Measurements from ENCODE around the gene CRKL.

The CRKL gene

DNA sequence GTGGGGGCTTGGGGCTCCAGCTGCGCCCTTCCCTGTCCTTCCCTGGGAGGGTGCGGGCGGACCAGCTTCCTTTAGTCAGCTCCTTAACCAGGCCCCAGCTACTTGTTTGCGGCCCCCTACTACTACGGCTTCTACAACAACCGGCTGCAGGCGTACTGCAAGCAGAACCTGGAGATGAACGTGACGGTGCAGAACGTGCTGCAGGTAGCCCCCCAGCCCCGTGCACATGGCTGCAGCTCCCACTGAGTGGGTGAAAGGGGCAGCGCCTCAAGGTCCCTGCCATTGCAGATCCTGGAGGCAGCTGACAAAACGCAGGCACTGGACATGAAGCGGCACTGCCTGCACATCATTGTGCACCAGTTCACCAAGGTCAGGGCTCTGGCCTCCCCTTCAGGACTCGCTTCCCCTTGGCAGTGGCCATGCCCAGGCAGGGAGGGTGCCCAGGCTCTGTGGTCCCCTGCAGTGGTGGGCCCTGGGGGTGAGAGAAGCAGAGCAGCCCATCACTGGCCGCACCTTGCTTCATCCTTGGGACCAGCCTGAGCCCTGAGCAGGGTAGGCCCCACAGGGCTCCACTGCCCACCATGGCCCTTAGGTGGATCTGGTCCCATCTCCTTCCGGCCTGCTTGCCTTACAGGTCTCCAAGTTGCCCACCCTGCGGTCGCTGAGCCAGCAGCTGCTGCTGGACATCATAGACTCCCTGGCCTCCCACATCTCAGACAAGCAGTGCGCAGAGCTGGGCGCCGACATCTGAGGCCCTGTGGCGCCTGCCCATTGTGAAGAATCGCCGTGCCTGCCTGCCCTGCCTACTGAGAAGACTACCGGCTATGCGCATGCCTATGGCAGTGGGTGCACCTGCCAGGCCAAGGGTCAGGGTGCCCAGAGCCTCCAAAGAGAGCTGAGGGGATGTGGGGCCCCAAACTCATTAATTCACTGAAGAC, 79.7 kb downstream of the CRKL start:
- DNase-seq (ENCODE audit: low read depth): no peak

DNA sequence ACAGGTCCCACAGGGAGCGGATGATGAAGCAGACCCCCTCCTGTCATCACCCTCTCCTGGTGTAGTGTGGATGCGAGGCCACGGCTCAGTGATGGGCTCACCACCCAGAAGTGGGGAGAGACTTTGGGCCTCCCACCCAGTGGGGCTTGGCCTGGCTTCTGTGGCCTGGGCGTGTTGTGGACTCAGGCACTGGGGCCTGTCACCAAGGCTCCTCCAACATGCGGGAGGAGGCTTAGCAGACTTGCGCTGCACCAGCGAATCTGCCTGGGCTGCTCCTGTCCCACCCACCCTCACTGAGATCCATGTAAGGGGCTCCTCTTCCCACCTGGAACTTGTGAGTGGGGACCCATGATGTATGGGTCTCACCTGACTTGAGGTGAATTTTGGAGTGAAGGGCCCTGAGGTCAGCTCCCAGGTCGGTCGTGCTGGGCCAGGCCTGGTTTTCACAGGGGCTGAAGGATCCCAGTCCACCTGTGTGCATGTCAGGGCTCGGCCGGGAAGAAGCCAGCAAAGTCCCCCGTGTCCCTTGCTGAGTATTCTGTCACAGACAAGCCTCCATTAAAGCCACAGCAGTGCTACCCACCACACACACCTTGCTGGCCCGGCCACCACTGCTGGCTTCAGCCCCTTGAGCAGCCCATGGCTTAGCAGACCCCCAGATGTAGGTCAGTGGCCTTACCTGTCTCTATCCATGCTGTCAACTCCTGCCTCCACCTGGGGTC, 80.5 kb downstream of the CRKL start:
- no peak for DNase-seq (ENCODE audit: low read depth)

DNA sequence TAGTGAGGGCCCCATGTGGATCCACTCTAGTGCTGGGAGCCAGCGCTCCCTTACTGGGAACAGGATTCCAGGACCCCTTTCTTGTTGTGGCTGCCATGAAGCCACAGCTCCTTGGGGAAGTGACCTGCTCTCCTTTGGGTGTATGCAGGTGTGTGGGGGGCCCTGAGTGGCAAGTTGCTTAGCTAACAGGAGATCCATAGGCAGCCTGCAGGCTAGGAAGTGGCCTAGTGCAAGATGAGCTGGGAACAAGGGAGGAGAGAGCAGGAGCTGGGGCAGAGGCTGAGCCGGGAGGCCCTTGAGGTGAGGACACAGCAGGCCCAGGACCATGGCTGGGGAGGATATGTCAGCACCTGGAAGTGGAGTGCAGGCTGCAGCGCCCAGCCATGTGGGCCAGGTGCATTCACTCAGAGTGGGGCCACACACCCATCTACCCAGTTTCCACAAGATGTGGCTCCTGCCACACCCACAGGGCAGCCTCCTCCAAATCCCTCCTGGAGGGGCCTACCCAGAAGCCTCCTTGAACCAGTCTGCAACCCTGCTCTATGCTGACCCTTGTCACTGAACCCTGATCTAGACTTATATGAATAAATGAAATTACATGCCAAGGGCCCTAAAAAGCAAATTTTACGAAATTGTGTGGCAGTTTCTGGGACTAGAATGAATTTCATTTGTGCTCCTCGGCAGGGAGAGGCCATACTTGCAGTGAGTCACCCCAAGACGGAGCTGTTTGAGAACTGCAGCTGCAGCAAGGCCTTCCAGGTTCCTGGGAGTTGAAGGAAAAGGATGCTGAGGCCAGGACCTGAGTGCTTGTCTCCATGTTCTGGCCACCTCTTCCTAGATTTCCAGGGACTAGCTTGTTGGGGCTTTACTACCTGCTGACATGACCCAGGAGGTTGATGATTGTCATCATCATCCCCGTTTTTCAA, 81.5 kb downstream of the CRKL start:
- DNase-seq (ENCODE audit: low read depth): no peak

GRCh38 chr22:20999350-21000206, 82.4 kb downstream of the CRKL start:
- no peak for DNase-seq (ENCODE audit: low read depth)

GRCh38 chr22:21000207-21000986, 83.2 kb downstream of the CRKL start:
- no peak for DNase-seq (ENCODE audit: low read depth)

GRCh38 chr22:21000987-21001600, 83.9 kb downstream of the CRKL start:
- DNase-seq (ENCODE audit: low read depth): no peak

DNA sequence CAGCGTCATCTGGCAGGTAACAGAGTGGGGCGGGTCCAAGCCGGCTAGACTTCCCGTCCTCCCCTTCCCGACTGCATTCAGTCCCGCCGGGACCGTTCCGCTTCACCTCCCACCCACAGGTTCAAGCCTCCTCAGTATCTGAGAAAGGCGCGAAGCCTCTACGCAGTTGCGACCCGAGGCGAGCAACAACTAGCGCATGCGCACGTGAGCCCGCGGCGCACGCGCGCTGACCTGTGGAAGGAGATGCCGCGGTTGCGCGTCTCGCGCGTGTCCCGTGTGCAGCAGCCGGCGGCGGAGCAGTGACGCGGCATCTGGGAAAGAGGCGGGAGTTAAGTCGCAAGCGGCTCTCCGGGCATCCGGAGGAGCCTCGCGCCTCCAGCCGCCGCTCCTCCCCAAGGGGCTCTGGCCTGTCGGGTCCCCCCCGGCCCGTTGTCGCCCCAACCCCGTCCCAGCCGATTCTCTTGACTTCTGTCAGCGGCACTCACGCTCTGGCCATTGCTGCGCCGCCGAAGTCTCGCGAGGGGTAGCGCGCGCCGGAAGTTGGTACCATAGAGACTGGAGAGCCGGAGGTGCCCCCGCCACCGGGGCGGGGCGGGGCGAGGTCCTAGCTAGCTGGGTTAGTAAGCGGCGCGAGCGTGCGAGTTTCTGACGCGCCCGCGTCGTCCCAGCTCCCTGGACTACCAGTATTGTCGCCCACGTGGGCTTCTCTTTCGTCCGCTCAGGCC, 84.6 kb downstream of the CRKL start, which contains the start of gene THAP7:
TSS of gene THAP7 (minus strand) at position 518 of the 725 bp plus-strand sequence. CDS start at position 311, 207 bp downstream.
- peak; percentile 97 for DNase-seq (ENCODE audit: low read depth)
